ENCODE results near the gene DALRD3.
"Not testable (repeated sequence)": the region's sequence is repeated elsewhere in the genome, so short reads cannot be mapped to it uniquely, and the experiment has no call there.

Gene DALRD3

DNA sequence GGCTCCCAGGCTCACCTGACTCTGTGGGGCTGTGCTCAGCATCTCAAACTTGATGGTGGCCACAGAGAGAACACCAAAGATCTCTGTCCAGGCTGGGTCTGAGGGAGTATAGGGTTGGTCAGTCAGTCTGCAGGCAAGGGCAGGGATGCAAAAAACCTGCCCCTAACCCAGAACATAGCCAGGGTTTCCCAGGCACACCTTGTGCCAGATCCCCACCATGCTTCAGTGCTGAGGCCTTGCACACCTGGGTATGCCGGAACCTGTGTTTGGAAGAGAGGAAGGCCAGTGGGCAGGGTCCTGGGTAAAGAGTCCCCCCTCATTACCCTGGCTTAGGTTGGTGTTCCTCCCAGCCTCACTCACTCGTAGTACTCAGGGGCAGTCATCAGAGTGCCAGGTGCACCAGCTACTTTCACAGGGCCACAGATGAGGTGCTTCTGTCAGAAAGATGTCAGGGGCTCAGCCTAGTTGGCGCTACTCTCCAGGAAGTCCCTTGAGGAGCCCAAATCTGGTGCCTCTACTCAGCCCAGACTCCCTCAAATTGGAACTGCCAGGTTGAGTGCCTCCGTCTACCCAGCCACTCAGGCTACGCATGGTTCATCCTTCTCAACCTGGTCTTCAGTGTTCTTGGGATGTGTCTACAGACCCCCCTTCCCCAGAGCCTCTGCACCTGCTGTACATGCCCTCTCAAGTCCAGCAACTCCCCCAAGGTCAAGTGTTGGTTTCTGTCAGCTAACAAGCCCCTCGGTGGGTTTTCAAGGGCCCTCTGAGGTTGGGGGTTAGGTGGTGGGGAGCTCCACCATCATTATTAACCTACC, 1.8 kb downstream of the DALRD3 start:
- Mint-ChIP-seq H3K4me3 (peak overlapping the region; percentile 99), H3K9me3 (no peaks in the 10 kb centered on the region), H3K27me3 (no peaks in the 10 kb centered on the region), H3K36me3 (peaks cover 8% of the 10 kb centered on the region), H3K27ac (peak overlapping the region; percentile 14), H3K4me1 (peaks cover 18% of the 10 kb centered on the region)
- no peak for ATAC-seq (ENCODE audit: low read depth)
- no peak for DNase-seq (ENCODE audit: low spot score in 2 of 2)

DNA sequence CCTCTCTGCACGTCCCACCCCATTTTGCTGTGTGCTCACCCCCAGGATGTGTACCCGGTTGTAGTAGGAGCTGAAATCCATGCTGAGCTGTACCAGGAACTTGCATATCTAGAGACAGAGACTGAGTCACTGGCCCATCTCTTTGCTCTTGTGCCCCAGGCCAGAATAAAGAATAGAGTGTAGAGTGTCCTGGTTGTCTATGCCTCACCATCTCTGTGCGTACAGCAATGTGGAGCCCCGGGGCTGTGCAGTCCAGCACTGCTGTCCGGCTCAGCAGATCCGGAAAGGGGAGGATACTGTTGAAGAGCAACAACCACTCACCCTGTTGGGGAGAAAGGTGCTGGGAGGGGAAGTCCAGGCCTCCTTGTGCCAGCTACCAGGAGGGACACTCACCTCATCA, 2.6 kb downstream of the DALRD3 start:
- no peaks in the 10 kb centered on the region for H3K27me3 Mint-ChIP-seq
- no peak overlapping the region for H3K27ac Mint-ChIP-seq
- DNase-seq (ENCODE audit: low spot score in 2 of 2) (no peak), ATAC-seq (ENCODE audit: low read depth) (no peak)
- H3K36me3 Mint-ChIP-seq = peaks cover 8% of the 10 kb centered on the region
- peaks cover 21% of the 10 kb centered on the region for H3K4me1 Mint-ChIP-seq
- H3K9me3 Mint-ChIP-seq = no peaks in the 10 kb centered on the region
- H3K4me3 Mint-ChIP-seq = no peak overlapping the region

- Mint-ChIP-seq H3K4me1 (peaks cover 17% of the 10 kb centered on the region), H3K27me3 (no peaks in the 10 kb centered on the region), H3K9me3 (no peaks in the 10 kb centered on the region), H3K27ac (peak overlapping the region; percentile 31), H3K4me3 (no peak overlapping the region), H3K36me3 (peaks cover 8% of the 10 kb centered on the region)
- DNase-seq (ENCODE audit: low spot score in 2 of 2) (no peak), ATAC-seq (ENCODE audit: low read depth) (no peak)
Observed at GRCh38 chr3:49015072-49015471, 3.3 kb downstream of the DALRD3 start.

GRCh38 chr3:49013738-49014660, 4.4 kb downstream of the DALRD3 start:
- H3K27me3 Mint-ChIP-seq = no peaks in the 10 kb centered on the region
- H3K4me3 Mint-ChIP-seq = no peak overlapping the region
- H3K27ac Mint-ChIP-seq = no peak overlapping the region
- H3K36me3 Mint-ChIP-seq = peaks cover 8% of the 10 kb centered on the region
- no peaks in the 10 kb centered on the region for H3K9me3 Mint-ChIP-seq
- ATAC-seq (ENCODE audit: low read depth) (peak; percentile 59), DNase-seq (ENCODE audit: low spot score in 2 of 2) (peak in 1 of 2 donors; percentile 53)
- H3K4me1 Mint-ChIP-seq = peaks cover 19% of the 10 kb centered on the region

DNA sequence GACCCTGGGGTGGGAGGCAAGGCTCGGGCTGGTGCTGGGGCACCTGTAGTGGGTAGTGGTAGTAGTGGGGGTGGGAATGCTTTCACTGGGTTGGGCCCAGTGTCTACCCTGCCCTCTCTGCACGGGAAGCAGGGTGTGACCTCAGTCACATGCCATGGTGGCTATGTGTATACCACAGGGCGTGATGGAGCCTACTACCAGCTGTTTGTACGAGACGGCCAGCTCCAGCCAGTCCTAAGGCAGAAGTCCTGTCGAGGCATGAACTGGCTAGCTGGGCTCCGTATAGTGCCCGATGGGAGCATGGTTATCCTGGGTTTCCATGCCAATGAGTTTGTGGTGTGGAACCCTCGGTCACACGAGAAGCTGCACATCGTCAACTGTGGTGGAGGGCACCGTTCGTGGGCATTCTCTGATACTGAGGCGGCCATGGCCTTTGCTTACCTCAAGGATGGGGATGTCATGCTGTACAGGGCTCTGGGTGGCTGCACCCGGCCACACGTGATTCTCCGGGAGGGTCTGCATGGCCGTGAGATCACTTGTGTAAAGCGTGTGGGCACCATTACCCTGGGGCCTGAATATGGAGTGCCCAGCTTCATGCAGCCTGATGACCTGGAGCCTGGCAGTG, 5.2 kb downstream of the DALRD3 start:
- DNase-seq (ENCODE audit: low spot score in 2 of 2) (no peak), ATAC-seq (ENCODE audit: low read depth) (no peak)
- H3K27ac Mint-ChIP-seq = no peak overlapping the region
- H3K4me1 Mint-ChIP-seq = peaks cover 21% of the 10 kb centered on the region
- H3K36me3 Mint-ChIP-seq = peaks cover 8% of the 10 kb centered on the region
- H3K27me3 Mint-ChIP-seq = no peaks in the 10 kb centered on the region
- no peaks in the 10 kb centered on the region for H3K9me3 Mint-ChIP-seq
- H3K4me3 Mint-ChIP-seq = no peak overlapping the region

- no peak overlapping the region for H3K4me3 Mint-ChIP-seq
- H3K27ac Mint-ChIP-seq = no peak overlapping the region
- no peaks in the 10 kb centered on the region for H3K27me3 Mint-ChIP-seq
- no peak for ATAC-seq (ENCODE audit: low read depth)
- DNase-seq (ENCODE audit: low spot score in 2 of 2) = no peak
- peaks cover 25% of the 10 kb centered on the region for H3K4me1 Mint-ChIP-seq
- H3K9me3 Mint-ChIP-seq = no peaks in the 10 kb centered on the region
- peaks cover 8% of the 10 kb centered on the region for H3K36me3 Mint-ChIP-seq
Observed at GRCh38 chr3:49012441-49013017, 5.9 kb downstream of the DALRD3 start.

DNA sequence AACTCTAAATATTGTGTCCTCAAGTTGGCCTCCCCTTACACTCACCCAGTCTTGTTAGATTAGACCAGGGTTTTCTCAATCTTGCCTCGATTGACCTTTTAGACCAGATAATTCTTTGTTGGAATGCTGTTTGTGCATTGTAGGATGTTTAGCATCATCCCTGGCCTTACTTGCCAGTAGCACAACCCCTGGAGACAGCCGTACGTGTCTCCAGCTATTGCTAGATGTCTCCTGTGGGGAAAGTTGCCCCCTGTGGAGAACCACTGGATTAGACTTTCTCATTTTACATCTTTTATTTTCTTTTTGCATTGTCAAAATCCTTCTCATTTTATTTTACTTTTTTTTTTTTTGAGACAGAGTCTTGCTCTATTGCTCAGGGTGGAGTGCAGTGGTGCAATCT, 9.0 kb downstream of the DALRD3 start:
- Mint-ChIP-seq H3K27ac (peak overlapping the region; percentile 19), H3K36me3 (peaks cover 2% of the 10 kb centered on the region), H3K27me3 (no peaks in the 10 kb centered on the region), H3K4me3 (peak overlapping the region; percentile 9), H3K9me3 (no peaks in the 10 kb centered on the region), H3K4me1 (peaks cover 24% of the 10 kb centered on the region)
- no peak for ATAC-seq (ENCODE audit: low read depth)
- DNase-seq (ENCODE audit: low spot score in 2 of 2) = no peak

GRCh38 chr3:49008627-49009026, 9.8 kb downstream of the DALRD3 start:
- Mint-ChIP-seq H3K27ac (peak overlapping the region; percentile 19), H3K4me3 (peak overlapping the region; percentile 100), H3K4me1 (peaks cover 20% of the 10 kb centered on the region)
- H3K36me3 Mint-ChIP-seq; DNase-seq (ENCODE audit: low spot score in 2 of 2); ATAC-seq (ENCODE audit: low read depth); H3K27me3 Mint-ChIP-seq; H3K9me3 Mint-ChIP-seq: not testable (repeated sequence)

DNA sequence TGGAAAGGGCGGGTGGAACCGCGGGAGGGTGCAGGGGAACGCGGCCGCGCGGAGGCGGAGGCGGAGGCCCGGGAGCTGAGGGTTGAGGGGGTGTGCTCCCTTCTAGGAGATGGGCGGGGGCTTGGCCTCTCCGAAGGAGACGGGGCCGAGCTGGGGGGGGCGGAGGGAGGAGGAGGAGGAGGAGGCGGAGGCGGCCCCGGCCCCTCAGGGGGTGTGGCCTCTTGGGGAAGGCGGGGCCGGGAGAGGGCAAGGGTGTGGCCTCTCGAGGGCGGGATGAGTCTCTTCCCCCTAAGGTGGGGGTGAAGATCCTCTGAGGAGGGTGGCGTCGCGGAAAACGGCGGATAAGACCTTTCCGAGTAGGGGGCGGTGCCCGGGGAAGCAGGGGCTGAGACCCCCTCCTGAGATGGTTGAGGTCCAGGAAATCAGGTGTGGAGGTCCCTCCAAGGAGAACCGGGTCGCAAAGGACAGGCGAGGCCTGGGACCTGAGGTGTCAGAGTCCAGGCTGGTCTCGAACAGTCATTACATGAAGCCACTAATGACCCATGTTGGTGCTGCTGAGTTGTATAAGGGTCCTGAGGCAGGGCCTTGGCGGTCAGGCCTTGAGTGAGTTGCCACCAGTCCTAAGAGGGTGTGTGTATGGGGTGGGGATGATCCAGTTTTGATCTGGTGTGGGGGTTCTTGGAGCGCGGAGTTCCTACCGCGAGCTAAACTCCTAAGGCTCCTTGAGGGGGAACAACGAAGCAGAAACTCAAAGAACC, 10.4 kb downstream of the DALRD3 start:
- Mint-ChIP-seq H3K4me1 (peaks cover 20% of the 10 kb centered on the region), H3K4me3 (peak overlapping the region; percentile 100), H3K27ac (peak overlapping the region; percentile 99), H3K36me3 (no peaks in the 10 kb centered on the region), H3K9me3 (no peaks in the 10 kb centered on the region), H3K27me3 (no peaks in the 10 kb centered on the region)
- ATAC-seq (ENCODE audit: low read depth) (peak; percentile 52), DNase-seq (ENCODE audit: low spot score in 2 of 2) (peak; percentile 82)

DNA sequence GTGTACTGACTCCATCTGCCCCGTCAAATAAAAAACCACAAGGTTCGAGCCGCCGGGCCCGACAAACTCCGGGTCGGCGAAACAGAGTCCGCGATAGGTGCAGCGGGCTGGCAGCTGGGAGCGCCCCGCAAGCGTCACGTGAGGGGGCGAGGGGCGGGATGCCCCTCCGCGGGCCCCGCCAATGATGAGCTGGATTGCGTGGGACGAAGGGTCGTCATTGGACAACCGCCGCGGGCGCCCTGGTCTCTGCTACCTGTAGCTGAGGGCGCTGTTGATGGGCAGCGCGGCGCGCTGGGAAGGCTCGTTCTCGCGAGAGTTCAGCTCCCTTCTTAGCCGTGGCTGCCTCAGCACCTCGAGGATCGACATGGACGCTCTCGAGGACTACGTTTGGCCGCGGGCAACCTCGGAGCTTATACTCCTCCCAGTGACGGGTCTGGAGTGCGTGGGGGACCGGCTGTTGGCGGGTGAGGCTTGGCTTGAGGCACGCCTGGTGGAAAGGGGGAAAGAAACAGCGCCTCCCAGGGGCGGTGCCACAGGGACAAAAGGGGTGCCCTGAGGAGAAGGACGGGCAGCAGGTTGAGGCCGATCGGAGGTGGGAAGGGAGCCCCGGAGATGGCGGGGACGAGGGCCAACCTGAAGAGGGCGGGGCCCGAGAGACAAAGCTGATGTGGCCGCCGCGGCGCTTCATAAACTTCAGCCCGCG, 11.2 kb downstream of the DALRD3 start, which contains the start of gene WDR6:
Gene WDR6 (plus strand): TSS at position 324 of the 703 bp plus-strand sequence. CDS start 41 bp downstream, at position 365.
- DNase-seq (ENCODE audit: low spot score in 2 of 2) (peak; percentile 90 to 96), ATAC-seq (ENCODE audit: low read depth) (peak; percentile 88)
- Mint-ChIP-seq H3K9me3 (no peaks in the 10 kb centered on the region), H3K27me3 (no peaks in the 10 kb centered on the region), H3K27ac (peak within 1 kb of the TSS; percentile 99), H3K36me3 (no peaks in the 10 kb centered on the region), H3K4me3 (peak within 1 kb of the TSS; percentile 100), H3K4me1 (peaks cover 20% of the 10 kb centered on the region)

DNA sequence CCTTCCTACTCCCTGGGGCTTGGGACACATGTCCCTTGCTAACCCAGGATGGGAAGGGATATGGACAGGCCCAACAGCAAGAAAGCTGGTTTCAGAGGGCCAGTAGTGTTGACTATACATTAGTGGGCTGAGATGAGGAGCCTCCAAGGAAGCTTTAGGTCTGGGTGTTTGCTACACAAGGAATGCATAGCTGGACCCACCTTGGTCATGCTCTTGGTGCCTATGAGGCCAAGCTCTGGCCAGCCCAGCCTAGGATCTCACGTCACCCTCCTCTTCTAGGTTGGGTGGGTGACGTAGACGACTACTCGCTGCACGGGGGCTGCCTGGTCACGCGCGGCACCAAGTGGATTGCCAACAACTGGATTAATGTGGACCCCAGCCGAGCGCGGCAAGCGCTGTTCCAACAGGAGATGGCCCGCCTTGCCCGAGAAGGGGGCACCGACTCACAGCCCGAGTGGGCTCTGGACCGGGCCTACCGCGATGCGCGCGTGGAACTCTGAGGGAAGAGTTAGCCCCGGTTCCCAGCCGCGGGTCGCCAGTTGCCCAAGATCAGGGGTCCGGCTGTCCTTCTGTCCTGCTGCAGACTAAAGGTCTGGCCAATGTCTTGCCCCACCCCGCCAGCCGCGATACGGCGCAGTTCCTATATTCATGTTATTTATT, 11.8 kb downstream of the DALRD3 start:
- no peaks in the 10 kb centered on the region for H3K27me3 Mint-ChIP-seq
- no peaks in the 10 kb centered on the region for H3K9me3 Mint-ChIP-seq
- peaks cover 20% of the 10 kb centered on the region for H3K4me1 Mint-ChIP-seq
- peak overlapping the region; percentile 99 for H3K27ac Mint-ChIP-seq
- ATAC-seq (ENCODE audit: low read depth) = no peak
- H3K36me3 Mint-ChIP-seq = no peaks in the 10 kb centered on the region
- DNase-seq (ENCODE audit: low spot score in 2 of 2) = no peak
- peak overlapping the region; percentile 100 for H3K4me3 Mint-ChIP-seq

- peak overlapping the region; percentile 99 for H3K27ac Mint-ChIP-seq
- ATAC-seq (ENCODE audit: low read depth) (no peak), DNase-seq (ENCODE audit: low spot score in 2 of 2) (no peak)
- H3K4me3 Mint-ChIP-seq = peak overlapping the region; percentile 100
- H3K4me1 Mint-ChIP-seq = peaks cover 19% of the 10 kb centered on the region
- H3K27me3 Mint-ChIP-seq = no peaks in the 10 kb centered on the region
- no peaks in the 10 kb centered on the region for H3K9me3 Mint-ChIP-seq
- no peaks in the 10 kb centered on the region for H3K36me3 Mint-ChIP-seq
Observed at GRCh38 chr3:49005998-49006397, 12.4 kb downstream of the DALRD3 start.
